HG02981 (cell line): Measurements from ENCODE around the gene PBX2.

Experiments used
- ATAC-seq: cut with Tn5 transposase; IDR thresholded peaks from one replicate; pipeline ENCODE4 v1.9.1; 2021; ENCODE audit warnings: mild to moderate bottlenecking, moderate library complexity; ENCODE audit not compliant: unreplicated experiment

The PBX2 gene

GRCh38 chr6:32175322-32175710, 14.7 kb downstream of the PBX2 start:
- ATAC-seq: no peak

GRCh38 chr6:32174416-32174815, 15.6 kb downstream of the PBX2 start:
- no peak for ATAC-seq

- no peak for ATAC-seq
These were observed 16.8 kb downstream of the PBX2 start for GRCh38 chr6:32173051-32173727.

- no peak for ATAC-seq
These were observed 18.8 kb downstream of the PBX2 start for GRCh38 chr6:32171234-32171633.

- ATAC-seq: no peak
These were observed 19.7 kb downstream of the PBX2 start for GRCh38 chr6:32170294-32170693.

- ATAC-seq: no peak
These were observed 21.0 kb downstream of the PBX2 start for GRCh38 chr6:32168807-32169591.

- ATAC-seq: no peak
These were observed 21.7 kb downstream of the PBX2 start for GRCh38 chr6:32168350-32168749.

- ATAC-seq: no peak
These were observed 22.2 kb downstream of the PBX2 start for GRCh38 chr6:32167761-32168262.

- ATAC-seq: no peak
These were observed 22.7 kb downstream of the PBX2 start for GRCh38 chr6:32167154-32167760.

- ATAC-seq: no peak
These were observed 23.5 kb downstream of the PBX2 start for GRCh38 chr6:32166411-32167061.

- ATAC-seq: no peak
These were observed 25.7 kb downstream of the PBX2 start, which contains the start of gene EGFL8 for GRCh38 chr6:32164295-32164694. TSS of gene EGFL8 (plus strand) at chr6:32164595. CDS start at chr6:32166166, 1,571 bp downstream.

- no peak for ATAC-seq
These were observed 26.3 kb downstream of the PBX2 start for GRCh38 chr6:32163559-32164258.

- no peak for ATAC-seq
These were observed 31.9 kb downstream of the PBX2 start for GRCh38 chr6:32158052-32158451.

GRCh38 chr6:32156891-32157290, 33.1 kb downstream of the PBX2 start:
- ATAC-seq: no peak

- no peak for ATAC-seq
These were observed 35.4 kb downstream of the PBX2 start for GRCh38 chr6:32154514-32155161.

- ATAC-seq: no peak
These were observed 36.2 kb downstream of the PBX2 start, which contains the start of gene PPT2 for GRCh38 chr6:32153564-32154513. TSS of gene PPT2 (plus strand) at chr6:32154141. CDS start at chr6:32154595, 454 bp downstream.

GRCh38 chr6:32152769-32153563, 37.0 kb downstream of the PBX2 start:
- no peak for ATAC-seq
